HG02798 (cell line): ENCODE measurements around the gene TNFRSF12A.
A peak's percentile ranks its signal among the peaks of the same experiment; 100 is the strongest.
"Not testable (repeated sequence)": the region's sequence is repeated elsewhere in the genome, so short reads cannot be mapped to it uniquely, and the experiment has no call there.

Source experiments
- ATAC-seq: cut with Tn5 transposase; IDR thresholded peaks from one replicate; pipeline ENCODE4 v1.9.1; 2021; ENCODE audit warnings: mild to moderate bottlenecking; ENCODE audit not compliant: unreplicated experiment, poor library complexity

The TNFRSF12A gene

GRCh38 chr16:3044708-3045107, 24.5 kb downstream of the TNFRSF12A start:
- ATAC-seq: no peak

DNA sequence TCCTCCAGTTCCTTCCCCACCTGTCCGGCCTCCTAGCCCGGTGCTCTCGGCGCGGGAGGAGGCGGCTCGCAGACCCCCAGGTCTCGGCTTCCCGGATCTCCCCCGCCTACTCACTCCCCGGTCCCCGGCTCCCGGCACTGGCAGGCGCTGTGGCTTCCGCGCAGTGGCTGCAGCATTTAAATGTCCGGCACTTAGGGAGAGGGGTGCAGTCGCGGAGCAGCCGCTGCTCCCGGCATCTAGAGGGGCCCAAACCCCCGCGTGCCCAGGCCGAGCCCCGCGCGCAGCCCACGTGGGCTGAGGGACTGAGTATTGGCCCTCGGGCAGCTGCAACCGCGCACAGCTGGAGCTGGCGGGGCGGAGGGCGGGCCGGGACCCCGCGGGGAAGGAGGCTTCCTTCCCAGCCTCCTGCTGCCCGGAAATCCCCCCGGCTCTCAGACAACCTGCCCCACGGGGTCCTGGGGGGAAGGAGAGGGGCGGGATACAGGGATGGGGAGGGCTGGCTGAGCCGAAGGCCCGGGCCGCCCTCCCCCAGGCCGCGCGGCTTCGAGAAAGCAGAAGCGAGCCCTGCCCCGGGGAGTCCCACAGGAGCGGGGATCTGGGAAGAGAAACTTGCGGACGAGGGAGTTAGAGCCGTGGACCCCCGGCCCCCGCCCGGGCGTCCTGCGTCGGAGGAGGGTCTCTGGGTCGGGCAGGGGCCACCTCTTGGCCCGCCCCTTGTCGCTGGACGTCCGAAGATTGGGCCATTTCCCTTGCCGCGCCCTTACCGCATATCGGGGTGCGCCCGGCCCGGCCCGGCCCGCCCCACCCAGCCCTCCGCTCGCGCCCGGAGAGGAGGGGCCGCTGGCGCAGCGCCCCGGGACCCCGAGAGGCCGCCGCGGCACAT, 25.8 kb downstream of the TNFRSF12A start, which contains the start of gene MMP25:
Gene MMP25 (plus strand): TSS at position 804 of the 883 bp plus-strand sequence. CDS start 357 bp downstream, outside the sequence.
- no peak for ATAC-seq

GRCh38 chr16:3046641-3047386, 26.6 kb downstream of the TNFRSF12A start:
- no peak for ATAC-seq

GRCh38 chr16:3047387-3047720, 27.2 kb downstream of the TNFRSF12A start:
- no peak for ATAC-seq

DNA sequence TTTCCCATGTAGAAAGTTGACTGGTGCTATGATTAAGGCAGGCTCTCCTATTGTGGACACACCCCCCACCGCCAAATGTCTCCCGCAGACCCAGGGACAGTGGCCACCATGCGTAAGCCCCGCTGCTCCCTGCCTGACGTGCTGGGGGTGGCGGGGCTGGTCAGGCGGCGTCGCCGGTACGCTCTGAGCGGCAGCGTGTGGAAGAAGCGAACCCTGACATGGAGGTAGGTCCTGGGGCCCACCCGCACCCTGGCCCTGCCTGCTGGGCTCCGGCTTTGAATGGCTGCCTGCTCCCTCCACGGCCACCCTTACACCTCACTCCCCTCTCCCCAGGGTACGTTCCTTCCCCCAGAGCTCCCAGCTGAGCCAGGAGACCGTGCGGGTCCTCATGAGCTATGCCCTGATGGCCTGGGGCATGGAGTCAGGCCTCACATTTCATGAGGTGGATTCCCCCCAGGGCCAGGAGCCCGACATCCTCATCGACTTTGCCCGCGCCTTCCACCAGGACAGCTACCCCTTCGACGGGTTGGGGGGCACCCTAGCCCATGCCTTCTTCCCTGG, 29.8 kb downstream of the TNFRSF12A start:
- ATAC-seq: no peak

GRCh38 chr16:3050487-3050886, 30.3 kb downstream of the TNFRSF12A start:
- ATAC-seq: no peak

DNA sequence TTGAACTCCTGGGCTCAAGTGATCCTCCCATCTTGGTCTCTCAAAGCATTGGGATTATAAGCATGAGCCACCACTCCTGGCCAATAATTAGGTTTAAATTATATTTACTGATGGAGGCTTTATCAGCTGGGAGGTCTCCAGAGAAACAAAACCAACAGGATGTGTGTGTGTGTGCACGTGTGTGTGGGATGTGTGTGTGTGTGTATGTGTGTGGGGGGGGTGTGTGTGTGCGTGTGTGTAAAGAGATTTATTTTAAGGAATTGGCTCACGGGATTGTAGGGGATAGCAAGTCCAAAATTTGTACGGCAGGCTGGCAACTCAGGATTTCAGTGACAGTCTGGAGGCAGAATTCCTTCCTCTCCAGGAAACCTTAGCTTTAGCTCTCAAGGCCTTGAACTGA, 30.8 kb downstream of the TNFRSF12A start:
- ATAC-seq: no peak

DNA sequence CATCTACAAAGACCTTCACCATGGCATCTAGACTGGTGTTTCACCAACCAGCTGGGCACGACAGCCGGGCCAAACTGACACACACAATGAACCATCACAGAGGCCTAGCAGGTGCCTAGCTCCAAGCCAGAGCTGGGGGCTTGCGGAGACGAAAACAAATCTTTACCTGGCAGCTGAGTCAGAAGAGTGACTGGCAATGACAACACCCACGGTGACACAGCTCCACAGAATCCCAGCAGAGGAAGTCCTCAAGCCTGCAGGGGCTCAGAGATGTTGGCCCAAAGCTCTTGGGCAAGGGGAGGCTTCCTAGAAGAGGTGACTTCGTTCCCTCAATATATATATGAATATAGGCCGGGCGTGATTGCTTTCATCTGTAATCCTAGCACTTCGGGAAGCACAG, 31.3 kb downstream of the TNFRSF12A start:
- no peak for ATAC-seq

DNA sequence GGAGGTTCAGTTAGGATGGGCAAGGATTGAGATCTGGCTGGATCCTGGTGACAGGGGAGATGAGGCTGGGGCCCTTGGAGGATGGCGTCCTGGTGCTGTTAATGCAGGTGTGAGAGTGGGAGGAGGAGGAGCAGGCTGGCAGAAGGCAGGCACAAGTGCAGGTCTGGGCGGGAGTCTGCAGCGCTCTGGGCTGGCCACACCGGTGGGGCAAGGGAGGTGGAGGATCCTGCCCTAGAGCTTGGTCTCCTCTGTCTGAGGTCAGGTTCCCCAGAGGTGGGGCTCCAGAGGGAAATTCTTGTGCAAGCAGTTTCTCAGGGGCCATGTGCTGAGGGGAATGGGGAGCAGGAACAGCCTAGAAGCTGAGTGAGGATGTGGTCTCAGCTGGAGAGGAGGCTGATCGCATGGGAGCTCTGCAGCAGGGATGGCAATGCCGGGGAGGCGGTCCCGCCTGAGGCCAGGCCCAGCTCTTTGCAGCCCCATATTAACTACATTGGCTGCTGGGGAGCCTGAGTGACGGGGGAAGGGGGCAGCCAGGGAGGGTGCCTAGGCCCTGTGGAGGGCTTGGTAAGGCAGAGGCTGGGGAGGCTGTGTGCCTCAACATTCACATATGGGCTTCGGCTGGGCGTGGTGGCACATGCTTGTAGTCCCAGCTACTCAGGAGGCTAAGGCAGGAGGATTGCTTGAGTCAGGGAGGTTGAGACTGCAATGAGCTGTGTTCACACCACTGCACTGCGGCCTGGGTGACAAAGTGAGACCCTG, 32.6 kb downstream of the TNFRSF12A start:
- not testable (repeated sequence) for ATAC-seq

DNA sequence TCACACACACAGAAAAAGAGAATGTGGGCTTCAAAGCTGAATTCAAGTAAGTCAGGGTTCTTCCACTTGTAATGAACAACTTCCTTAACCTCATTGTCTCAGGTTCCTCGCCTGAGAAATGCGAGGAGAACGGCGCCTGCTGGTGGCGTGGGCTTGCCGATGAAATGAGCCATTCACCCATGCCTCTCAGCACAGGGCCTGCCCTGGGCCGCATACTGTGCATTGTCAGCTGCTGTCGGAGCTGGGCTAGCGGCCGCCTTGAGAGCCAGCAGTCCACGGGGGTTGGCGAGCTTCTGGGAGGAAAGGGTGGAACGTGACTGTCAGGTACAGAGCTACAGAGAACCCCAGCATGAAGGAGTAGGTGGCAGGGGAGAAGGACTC, 33.2 kb downstream of the TNFRSF12A start:
- not testable (repeated sequence) for ATAC-seq

DNA sequence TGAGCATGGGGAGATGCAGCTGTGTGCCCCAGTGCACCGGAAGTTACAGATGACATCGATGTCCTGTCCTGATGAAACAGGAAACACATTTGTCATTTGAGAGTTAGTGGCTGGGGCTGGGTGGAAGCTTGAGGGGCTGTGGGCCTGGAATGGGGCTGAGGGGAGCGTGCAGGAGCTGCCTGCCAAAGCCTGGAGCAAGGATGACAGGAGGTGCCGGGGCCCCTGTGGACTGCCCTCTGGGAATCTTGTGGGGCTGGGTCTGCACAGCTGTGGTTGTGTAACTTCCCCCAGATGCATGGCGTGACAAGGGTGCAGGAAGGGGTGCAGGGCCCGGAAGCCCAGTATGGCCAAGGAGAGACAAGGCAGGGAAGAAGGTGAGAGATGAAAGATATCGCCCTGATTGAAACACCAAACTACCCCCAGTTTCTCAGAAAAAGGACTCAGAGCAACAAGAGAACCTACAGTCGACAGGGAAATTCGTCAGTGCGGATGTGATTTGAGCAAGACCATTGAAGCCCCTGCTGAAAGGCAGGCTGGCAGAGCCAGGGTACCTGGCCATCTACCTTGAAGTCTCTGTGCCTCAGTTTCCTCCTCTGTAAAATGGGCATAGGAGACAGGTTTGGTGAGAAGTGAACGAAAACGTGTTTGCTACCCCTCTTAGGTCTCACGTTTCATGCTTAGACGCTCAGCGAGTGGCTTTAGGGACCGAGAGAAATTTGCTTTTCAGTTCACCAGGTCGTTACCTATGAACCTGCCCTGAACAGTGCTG, 35.0 kb downstream of the TNFRSF12A start:
- no peak for ATAC-seq

GRCh38 chr16:3055734-3056115, 35.6 kb downstream of the TNFRSF12A start:
- not testable (repeated sequence) for ATAC-seq

- ATAC-seq: no peak
These were observed 36.4 kb downstream of the TNFRSF12A start for GRCh38 chr16:3056336-3057180.

- ATAC-seq: no peak
These were observed 37.3 kb downstream of the TNFRSF12A start for GRCh38 chr16:3057181-3058138.

DNA sequence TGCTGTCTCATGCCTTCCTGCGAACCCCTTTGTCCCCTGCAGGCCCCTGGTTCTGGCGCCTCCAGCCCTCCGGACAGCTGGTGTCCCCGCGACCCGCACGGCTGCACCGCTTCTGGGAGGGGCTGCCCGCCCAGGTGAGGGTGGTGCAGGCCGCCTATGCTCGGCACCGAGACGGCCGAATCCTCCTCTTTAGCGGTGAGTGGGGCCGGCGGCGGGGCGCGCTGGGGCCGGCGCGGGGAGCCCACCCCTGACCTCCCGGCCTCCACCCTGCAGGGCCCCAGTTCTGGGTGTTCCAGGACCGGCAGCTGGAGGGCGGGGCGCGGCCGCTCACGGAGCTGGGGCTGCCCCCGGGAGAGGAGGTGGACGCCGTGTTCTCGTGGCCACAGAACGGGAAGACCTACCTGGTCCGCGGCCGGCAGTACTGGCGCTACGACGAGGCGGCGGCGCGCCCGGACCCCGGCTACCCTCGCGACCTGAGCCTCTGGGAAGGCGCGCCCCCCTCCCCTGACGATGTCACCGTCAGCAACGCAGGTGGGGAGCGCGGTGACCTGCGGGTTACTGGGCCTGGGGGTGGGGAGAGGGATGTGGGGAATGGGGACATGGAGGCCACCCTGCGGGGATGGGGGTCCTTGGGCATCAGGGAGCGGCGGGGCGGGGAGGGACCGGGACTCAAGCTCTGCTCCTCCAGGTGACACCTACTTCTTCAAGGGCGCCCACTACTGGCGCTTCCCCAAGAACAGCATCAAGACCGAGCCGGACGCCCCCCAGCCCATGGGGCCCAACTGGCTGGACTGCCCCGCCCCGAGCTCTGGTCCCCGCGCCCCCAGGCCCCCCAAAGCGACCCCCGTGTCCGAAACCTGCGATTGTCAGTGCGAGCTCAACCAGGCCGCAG, 38.2 kb downstream of the TNFRSF12A start:
- no peak for ATAC-seq

DNA sequence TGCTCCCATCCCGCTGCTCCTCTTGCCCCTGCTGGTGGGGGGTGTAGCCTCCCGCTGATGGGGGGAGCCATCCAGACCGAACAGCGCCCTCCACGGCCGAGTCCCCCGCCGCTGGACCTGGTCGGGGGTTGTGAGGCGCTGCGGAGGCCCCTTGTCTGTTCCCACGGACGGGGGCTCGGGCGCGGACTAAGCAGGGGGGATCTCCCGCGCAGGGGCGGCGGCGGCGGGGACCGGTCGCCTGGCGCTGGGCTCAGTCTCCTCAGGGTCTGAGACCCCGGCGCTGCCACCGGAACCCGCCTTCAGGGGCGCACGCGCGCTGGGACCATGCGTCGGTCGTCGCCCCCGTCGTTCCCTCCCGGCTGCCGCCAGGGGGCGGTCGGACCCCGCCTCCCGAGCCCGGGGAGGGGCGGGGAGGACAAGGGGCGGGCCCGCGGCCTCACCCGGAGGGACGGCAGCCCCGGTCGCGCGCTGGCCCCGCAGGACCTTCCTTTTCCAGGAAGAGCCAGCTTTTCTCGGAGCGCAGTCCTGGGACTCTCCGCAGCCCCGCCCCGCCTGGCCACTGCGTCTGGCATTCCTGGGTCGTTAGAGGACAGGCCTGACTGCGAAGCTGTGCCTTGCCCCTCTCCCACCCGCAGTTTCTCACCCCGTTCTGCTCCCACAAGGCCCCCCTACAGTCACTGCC, 39.0 kb downstream of the TNFRSF12A start:
- peak; percentile 86 for ATAC-seq
